ENCODE data around the gene PDE4D. TPM values are rescaled to one million over a fixed set of nuclear protein-coding genes. Genes with fewer than 3 reads are reported as not detected.

Gene PDE4D
- total and polyA plus RNA-seq, 2 donors (not counting 3 experiments of a cell fraction or from before 2014, with no cell fraction given): 34.5 to 51.2 TPM

DNA sequence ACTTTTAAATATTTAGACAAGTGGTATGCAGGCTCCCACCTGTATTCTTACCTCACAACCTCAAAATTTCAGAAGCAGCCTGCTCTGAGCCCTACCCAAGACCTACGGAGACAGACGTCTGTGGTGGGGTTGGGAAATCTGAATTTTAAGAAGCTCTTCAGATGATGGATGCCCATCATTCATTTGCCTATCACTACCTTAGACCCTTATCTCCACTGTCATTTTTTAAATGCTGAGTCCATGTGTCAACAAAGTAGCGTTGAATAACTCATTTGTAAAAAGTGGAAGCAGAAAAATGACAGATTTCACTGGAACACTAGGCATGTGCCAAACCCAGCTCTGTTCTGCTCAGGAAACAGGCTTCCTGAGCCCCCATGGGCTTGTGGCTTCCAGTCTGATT, 85.7 kb downstream of the PDE4D start:
- intact Hi-C loops (cut with micrococcal nuclease): no loop called here
- DNase-seq (ENCODE audit: low read depth, low spot score) (no peak), FAIRE-seq (no peak)
- H3K4me3 ChIP-seq (replicated peaks in 1 of 3; ENCODE audit: insufficient read depth in 1 of 3, low read depth in 1 of 3, low read length in 3 of 3): no peak overlapping the region
- H3K79me2 ChIP-seq (ENCODE audit: control insufficient read depth, insufficient read depth, low read length): no peaks in the 10 kb centered on the region
- H3K9me1 ChIP-seq (replicated peaks; ENCODE audit: control insufficient read depth, extremely low read depth, insufficient read depth, low read length): no peaks in the 10 kb centered on the region
- H3K27ac ChIP-seq (ENCODE audit: insufficient read depth, low read depth, low read length): no peak overlapping the region
- H2AFZ ChIP-seq (ENCODE audit: low read depth, low read length): no peak overlapping the region
- CTCF ChIA-PET: interaction anchor here (1.4 to 4.7 kb wide), 2 partner anchors 10 to 861 kb away, joined by 4 to 30 read pairs; no protein-coding TSS in a partner anchor
- H3K9ac ChIP-seq (replicated peaks; ENCODE audit: extremely low read depth, insufficient read depth, low read length): no peak overlapping the region
- H3K27me3 ChIP-seq (ENCODE audit: control insufficient read depth in 2 of 2, insufficient read depth in 2 of 2, low read length in 2 of 2): peaks cover 4 to 17% of the 10 kb centered on the region in 2 experiments
- H4K20me1 ChIP-seq (replicated peaks; ENCODE audit: control insufficient read depth, extremely low read depth, insufficient read depth, low read length): no peaks in the 10 kb centered on the region
- dilution Hi-C loops (cut with MboI; ENCODE audit: extremely low pct_ligation_motif_present, low sequenced_read_pairs): no loop called here
- POLR2A ChIA-PET: no interaction called here
- H3K4me1 ChIP-seq (ENCODE audit: control insufficient read depth, extremely low read depth, insufficient read depth, low read length): no peaks in the 10 kb centered on the region
- H3K4me2 ChIP-seq (ENCODE audit: insufficient read depth, low read length): no peak overlapping the region
- H3K36me3 ChIP-seq (ENCODE audit: control insufficient read depth in 2 of 2, extremely low read depth in 1 of 2, insufficient read depth in 2 of 2, low read length in 2 of 2): no peaks in the 10 kb centered on the region
- TF ChIP-seq, protein P1, sequence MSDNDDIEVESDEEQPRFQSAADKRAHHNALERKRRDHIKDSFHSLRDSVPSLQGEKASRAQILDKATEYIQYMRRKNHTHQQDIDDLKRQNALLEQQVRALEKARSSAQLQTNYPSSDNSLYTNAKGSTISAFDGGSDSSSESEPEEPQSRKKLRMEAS (IDR thresholded peaks at IDR 0.05; ENCODE audit: insufficient read depth, insufficient read length): no peak
- TF ChIP-seq JUN (IDR thresholded peaks at IDR 0.05; ENCODE audit: borderline replicate concordance, insufficient read depth, insufficient read length, low read depth) (no peak), MYC (IDR thresholded peaks at IDR 0.05; ENCODE audit: low read depth, low read length) (no peak), GATA2 (IDR thresholded peaks at IDR 0.05; ENCODE audit: insufficient read depth, insufficient read length, low read depth, low read length) (no peak), FOS (IDR thresholded peaks at IDR 0.05; ENCODE audit: borderline replicate concordance, insufficient read depth, low read length) (no peak), POLR2A (IDR thresholded peaks at IDR 0.05; ENCODE audit: low read depth, low read length) (no peak), EZH2 (IDR thresholded peaks at IDR 0.05; ENCODE audit: borderline replicate concordance, low read depth, low read length, severe bottlenecking) (no peak), POLR2AphosphoS5 (IDR thresholded peaks at IDR 0.05; ENCODE audit: insufficient read depth, low read depth, low read length) (no peak)
- TF ChIP-seq, protein P2, sequence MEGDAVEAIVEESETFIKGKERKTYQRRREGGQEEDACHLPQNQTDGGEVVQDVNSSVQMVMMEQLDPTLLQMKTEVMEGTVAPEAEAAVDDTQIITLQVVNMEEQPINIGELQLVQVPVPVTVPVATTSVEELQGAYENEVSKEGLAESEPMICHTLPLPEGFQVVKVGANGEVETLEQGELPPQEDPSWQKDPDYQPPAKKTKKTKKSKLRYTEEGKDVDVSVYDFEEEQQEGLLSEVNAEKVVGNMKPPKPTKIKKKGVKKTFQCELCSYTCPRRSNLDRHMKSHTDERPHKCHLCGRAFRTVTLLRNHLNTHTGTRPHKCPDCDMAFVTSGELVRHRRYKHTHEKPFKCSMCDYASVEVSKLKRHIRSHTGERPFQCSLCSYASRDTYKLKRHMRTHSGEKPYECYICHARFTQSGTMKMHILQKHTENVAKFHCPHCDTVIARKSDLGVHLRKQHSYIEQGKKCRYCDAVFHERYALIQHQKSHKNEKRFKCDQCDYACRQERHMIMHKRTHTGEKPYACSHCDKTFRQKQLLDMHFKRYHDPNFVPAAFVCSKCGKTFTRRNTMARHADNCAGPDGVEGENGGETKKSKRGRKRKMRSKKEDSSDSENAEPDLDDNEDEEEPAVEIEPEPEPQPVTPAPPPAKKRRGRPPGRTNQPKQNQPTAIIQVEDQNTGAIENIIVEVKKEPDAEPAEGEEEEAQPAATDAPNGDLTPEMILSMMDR (IDR thresholded peaks at IDR 0.05; ENCODE audit: extremely low read depth in 1 of 2, insufficient read depth in 1 of 2, low read depth in 1 of 2, low read length in 2 of 2): no peak
- no TSS peak for BruUV-seq (replicated peaks)
- no peaks in the 10 kb centered on the region for H3K9me3 ChIP-seq (replicated peaks; ENCODE audit: control insufficient read depth, insufficient read depth, low read length)

Data from endothelial cell of umbilical vein (primary cell).